ENCODE results near the gene MGP. TPM values are rescaled to one million over a fixed set of nuclear protein-coding genes. Genes with fewer than 3 reads are reported as not detected.

The MGP gene
- total and polyA plus RNA-seq, 2 of the 4 experiments (the other 2 are of a cell fraction): 1.4 to 2.7 TPM

- 12% methylated on average over 3 of the region's 10 CpGs; no CpG with 5 or more reads in 1 of the 2 experiments for WGBS, 2 experiments (ENCODE audit: extremely low coverage in 2 of 2, insufficient read length in 1 of 2)
- no peaks in the 10 kb centered on the region for H3K79me1 ChIP-seq (ENCODE audit: low read depth in 1 of 2, low read length in 2 of 2)
- peaks cover 4% of the 10 kb centered on the region; the same call in 1 of the 2 replicates for H3K27me3 ChIP-seq (ENCODE audit: control insufficient read depth, insufficient read depth, low read length)
- H3K56ac ChIP-seq (ENCODE audit: extremely low read depth, insufficient read depth, low read length): no peak overlapping the region
- H3K4me1 ChIP-seq (ENCODE audit: control insufficient read depth, insufficient read depth, low read length): peaks cover 8% of the 10 kb centered on the region; the same call in 1 of the 2 replicates
- H3K4me2 ChIP-seq (ENCODE audit: low read depth, low read length): no peak overlapping the region
- H2AK9ac ChIP-seq (replicated peaks; ENCODE audit: low read depth, low read length, poor library complexity): no peak overlapping the region
- intact Hi-C loops (cut with micrococcal nuclease) (no loop called here), in situ Hi-C loops (cut with MboI; ENCODE audit: low sequenced_read_pairs) (no loop called here), dilution Hi-C loops (cut with HindIII; ENCODE audit: low sequenced_read_pairs, unreplicated experiment) (no loop called here)
- H2BK15ac ChIP-seq (ENCODE audit: low read depth, low read length): no peak overlapping the region
- no peak overlapping the region for H3K4ac ChIP-seq (ENCODE audit: low read depth, low read length)
- no TSS peak for BruUV-seq (replicated peaks)
- no peak overlapping the region for H4K8ac ChIP-seq (ENCODE audit: low read depth in 2 of 2, low read length in 2 of 2)
- TF ChIP-seq BHLHE40 (IDR thresholded peaks at IDR 0.05; ENCODE audit: low read depth, low read length): no peak
- TF ChIP-seq MXI1 (IDR thresholded peaks at IDR 0.05; ENCODE audit: borderline replicate concordance, low read depth, low read length): no peak
- no peak for TF ChIP-seq MAZ (IDR thresholded peaks at IDR 0.05; ENCODE audit: borderline replicate concordance, low read depth, low read length)
- TF ChIP-seq CHD1 (IDR thresholded peaks at IDR 0.05; ENCODE audit: low read depth, low read length): no peak
- TF ChIP-seq CEBPB (IDR thresholded peaks at IDR 0.05; ENCODE audit: low read depth, low read length): no peak
- no peak for TF ChIP-seq RFX5 (IDR thresholded peaks at IDR 0.05; ENCODE audit: low read depth, low read length)
- TF ChIP-seq NFE2L2 (IDR thresholded peaks at IDR 0.05; ENCODE audit: low read depth, low read length): no peak
- TF ChIP-seq RAD21 (IDR thresholded peaks at IDR 0.05; ENCODE audit: low read length): no peak
- TF ChIP-seq SMC3 (IDR thresholded peaks at IDR 0.05; ENCODE audit: low read depth, low read length): no peak
- TF ChIP-seq, protein P1, sequence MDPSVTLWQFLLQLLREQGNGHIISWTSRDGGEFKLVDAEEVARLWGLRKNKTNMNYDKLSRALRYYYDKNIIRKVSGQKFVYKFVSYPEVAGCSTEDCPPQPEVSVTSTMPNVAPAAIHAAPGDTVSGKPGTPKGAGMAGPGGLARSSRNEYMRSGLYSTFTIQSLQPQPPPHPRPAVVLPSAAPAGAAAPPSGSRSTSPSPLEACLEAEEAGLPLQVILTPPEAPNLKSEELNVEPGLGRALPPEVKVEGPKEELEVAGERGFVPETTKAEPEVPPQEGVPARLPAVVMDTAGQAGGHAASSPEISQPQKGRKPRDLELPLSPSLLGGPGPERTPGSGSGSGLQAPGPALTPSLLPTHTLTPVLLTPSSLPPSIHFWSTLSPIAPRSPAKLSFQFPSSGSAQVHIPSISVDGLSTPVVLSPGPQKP (IDR thresholded peaks at IDR 0.05; ENCODE audit: borderline replicate concordance, low read depth, low read length): no peak
- TF ChIP-seq USF2 (IDR thresholded peaks at IDR 0.05; ENCODE audit: low read depth, low read length): no peak
- no peak overlapping the region for H2BK5ac ChIP-seq (ENCODE audit: low read depth, low read length, poor library complexity, severe bottlenecking)
- H3K14ac ChIP-seq (replicated peaks; ENCODE audit: low read depth, low read length): no peak overlapping the region
- no peak for ATAC-seq (ENCODE audit: low read depth)
- H3K23ac ChIP-seq (ENCODE audit: low read depth, low read length): no peak overlapping the region
- no peak overlapping the region for H4K5ac ChIP-seq (ENCODE audit: low read depth, low read length)
- H3K36me3 ChIP-seq (ENCODE audit: control insufficient read depth, insufficient read depth, low read length): no peaks in the 10 kb centered on the region
- no peak overlapping the region; the same call in 1 of the 2 replicates for H4K91ac ChIP-seq (ENCODE audit: insufficient read depth, low read depth, low read length)
- no peak overlapping the region for H2BK120ac ChIP-seq (ENCODE audit: low read depth, low read length)
- H2AFZ ChIP-seq (replicated peaks; ENCODE audit: low read length, poor library complexity): no peak overlapping the region
- no peak overlapping the region for H3K4me3 ChIP-seq (ENCODE audit: insufficient read depth, low read depth, low read length)
- H3K9ac ChIP-seq (ENCODE audit: low read depth, low read length): no peak overlapping the region
- H3K27ac ChIP-seq (ENCODE audit: insufficient read depth, low read length): no peak overlapping the region
- H3K9me3 ChIP-seq (ENCODE audit: control insufficient read depth, insufficient read depth, low read length): no peaks in the 10 kb centered on the region
- no peaks in the 10 kb centered on the region for H3K9me1 ChIP-seq (ENCODE audit: insufficient read depth, low read length)
- no peak overlapping the region for H3K18ac ChIP-seq (ENCODE audit: low read depth, low read length)
- H4K20me1 ChIP-seq (ENCODE audit: insufficient read depth, low read length): no peaks in the 10 kb centered on the region
- H2BK20ac ChIP-seq (ENCODE audit: low read depth, low read length): no peak overlapping the region
- no peak for DNase-seq
- no peak overlapping the region for H2AK5ac ChIP-seq (ENCODE audit: low read depth, low read length)
- CTCF ChIA-PET: no interaction called here
- POLR2A ChIA-PET (ENCODE audit: unreplicated experiment): no interaction called here
These were observed 2.0 kb downstream of the MGP start for GRCh38 chr12:14883686-14884085.

Measured in IMR-90 (cell line).